ENCODE measurements around the gene ENOX1.
"Not testable (repeated sequence)": the region's sequence is repeated elsewhere in the genome, so short reads cannot be mapped to it uniquely, and the experiment has no call there.

The ENOX1 gene

GRCh38 chr13:43355774-43356173, 431.0 kb downstream of the ENOX1 start:
- no peak overlapping the region for H3K27ac ChIP-seq
- TF ChIP-seq CTCF (conservative IDR thresholded peaks at IDR 0.05), result no peak
- no peak for TF ChIP-seq ZFX (IDR thresholded peaks at IDR 0.05)

GRCh38 chr13:43354153-43354945, 432.4 kb downstream of the ENOX1 start:
- TF ChIP-seq ZFX (IDR thresholded peaks at IDR 0.05), result no peak
- TF ChIP-seq CTCF (conservative IDR thresholded peaks at IDR 0.05), result no peak
- H3K27ac ChIP-seq, result no peak overlapping the region

GRCh38 chr13:43353631-43354030, 433.1 kb downstream of the ENOX1 start:
- TF ChIP-seq ZFX (IDR thresholded peaks at IDR 0.05), result no peak
- TF ChIP-seq CTCF (conservative IDR thresholded peaks at IDR 0.05), result no peak
- H3K27ac ChIP-seq, result no peak overlapping the region

- H3K27ac ChIP-seq, result not testable (repeated sequence)
Measured at GRCh38 chr13:43351612-43352011, 435.2 kb downstream of the ENOX1 start.

- TF ChIP-seq ZFX (IDR thresholded peaks at IDR 0.05) (no peak), CTCF (conservative IDR thresholded peaks at IDR 0.05) (no peak)
- H3K27ac ChIP-seq, result no peak overlapping the region
Measured at GRCh38 chr13:43348397-43348796, 438.4 kb downstream of the ENOX1 start.

- TF ChIP-seq CTCF (conservative IDR thresholded peaks at IDR 0.05) (no peak), ZFX (IDR thresholded peaks at IDR 0.05) (no peak)
- H3K27ac ChIP-seq, result no peak overlapping the region
Measured at GRCh38 chr13:43347877-43348276, 438.9 kb downstream of the ENOX1 start.

GRCh38 chr13:43346427-43346826, 440.3 kb downstream of the ENOX1 start:
- TF ChIP-seq CTCF (conservative IDR thresholded peaks at IDR 0.05) (no peak), ZFX (IDR thresholded peaks at IDR 0.05) (no peak)
- no peak overlapping the region for H3K27ac ChIP-seq

GRCh38 chr13:43343645-43344044, 443.1 kb downstream of the ENOX1 start:
- no peak overlapping the region for H3K27ac ChIP-seq
- TF ChIP-seq ZFX (IDR thresholded peaks at IDR 0.05), result no peak
- no peak for TF ChIP-seq CTCF (conservative IDR thresholded peaks at IDR 0.05)

Data from C4-2B (cell line).